Dedifferentiated amniotic fluid mesenchymal stem cell (primary cell): Measurements from ENCODE around the gene F2R.
"Not testable (repeated sequence)": the region's sequence is repeated elsewhere in the genome, so short reads cannot be mapped to it uniquely, and the experiment has no call there.

Source experiments
- DNase-seq: peaks from one replicate; pipeline ENCODE4 v3.0.0-alpha.2; 2016; ENCODE audit errors: extremely low spot score

F2R gene

DNA sequence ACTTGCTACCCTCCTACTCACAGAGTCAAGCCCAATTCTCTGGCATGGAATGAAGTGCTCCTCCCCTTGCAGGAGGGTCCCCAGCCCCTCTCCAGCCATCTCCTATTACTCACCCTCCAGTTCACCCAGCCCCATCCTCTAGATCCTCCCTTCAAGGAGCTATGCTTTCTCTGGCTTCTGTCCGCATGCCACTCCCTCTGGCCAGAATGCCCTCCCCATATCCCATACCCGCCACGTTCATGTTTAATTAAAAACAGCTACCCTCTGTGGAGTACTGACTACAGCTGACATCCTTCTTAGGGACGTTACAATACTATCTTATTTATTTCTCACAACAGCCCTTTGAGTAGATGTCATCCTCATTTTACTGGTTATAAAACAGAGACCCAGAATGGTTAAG, 3.0 kb downstream of the F2R start:
- DNase-seq = no peak

DNA sequence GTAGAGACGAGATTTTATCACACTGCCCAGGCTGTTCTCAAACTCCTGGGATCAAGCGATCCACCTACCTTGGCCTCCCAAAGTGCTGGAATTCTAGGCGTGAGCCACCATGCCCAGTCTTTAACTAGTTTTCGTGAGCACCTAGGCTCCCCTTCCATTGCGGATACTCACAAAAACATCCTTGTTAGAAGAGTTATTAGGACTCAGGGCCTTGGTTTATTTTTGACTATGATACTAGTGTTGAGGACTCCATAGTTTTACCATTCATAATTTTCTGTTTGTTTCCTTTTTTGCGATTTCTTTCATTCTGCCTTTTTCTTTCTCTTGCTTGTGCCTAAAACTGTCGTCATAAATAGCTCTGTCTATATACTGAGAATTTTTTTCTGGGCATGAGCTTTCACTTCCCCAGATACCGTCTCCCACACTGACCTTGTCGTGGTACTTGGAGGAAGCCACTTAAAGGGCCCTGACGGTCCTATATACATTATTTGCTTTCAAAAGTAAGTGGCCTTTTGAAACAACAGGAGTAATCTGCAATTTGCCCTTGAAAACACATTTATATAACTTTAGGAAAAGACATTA, 5.2 kb downstream of the F2R start:
- DNase-seq = no peak

DNA sequence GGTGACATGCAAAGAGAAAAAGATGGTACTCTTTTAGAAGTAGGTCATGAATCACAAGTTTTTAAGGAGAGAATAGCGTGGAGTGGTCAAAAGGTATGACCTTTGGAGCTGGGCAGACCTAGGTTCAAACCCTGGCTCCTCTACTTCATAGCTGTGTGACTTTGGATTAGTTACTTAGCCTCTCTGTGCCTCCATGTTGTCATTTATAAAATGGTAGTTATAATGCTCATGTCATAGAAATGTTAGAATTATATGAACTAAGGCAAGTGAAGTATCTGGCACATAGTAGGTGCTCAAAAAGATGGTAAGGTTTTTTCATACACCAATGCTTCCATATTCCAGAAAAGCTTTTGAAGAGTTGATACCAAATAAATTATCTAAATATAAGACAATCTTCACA, 7.3 kb downstream of the F2R start:
- no peak for DNase-seq

DNA sequence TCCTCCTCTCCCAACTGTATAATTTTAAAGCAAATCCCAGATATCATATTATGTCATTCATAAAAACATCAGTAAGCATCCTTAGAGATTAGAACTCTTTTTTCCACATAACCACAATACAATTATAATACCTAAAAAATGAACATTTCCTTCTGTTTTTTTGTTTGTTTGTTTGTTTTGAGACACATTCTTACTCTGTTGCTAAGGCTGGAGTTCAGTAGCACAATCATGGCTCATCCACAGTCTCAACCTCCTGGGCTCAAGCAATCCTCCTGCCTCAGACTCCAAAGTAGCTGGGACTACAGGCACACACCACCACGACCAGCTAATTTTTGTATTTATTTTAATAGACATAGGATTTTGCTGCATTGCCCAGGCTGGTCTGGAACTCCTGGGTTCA, 8.0 kb downstream of the F2R start:
- no peak for DNase-seq

DNA sequence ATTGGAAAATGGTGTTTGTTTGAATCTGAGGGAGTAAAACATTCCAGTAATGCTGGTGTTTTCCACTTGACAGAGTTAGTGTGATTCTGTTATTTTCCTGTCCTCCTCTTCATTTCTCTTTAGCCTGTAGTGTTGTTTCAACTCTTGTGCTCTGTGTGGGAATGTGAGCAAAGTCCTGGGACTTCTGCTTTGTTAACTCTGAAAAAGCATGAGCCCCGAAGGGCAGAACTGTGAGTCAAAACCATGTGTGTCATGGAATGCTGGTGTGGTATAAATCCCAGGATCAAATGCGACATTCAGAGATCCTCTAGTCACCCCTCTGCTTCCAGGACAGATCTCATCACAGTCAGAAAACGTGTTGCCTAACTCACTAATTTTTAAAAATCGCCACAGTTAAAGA, 8.9 kb downstream of the F2R start:
- peak; percentile 21 for DNase-seq

DNA sequence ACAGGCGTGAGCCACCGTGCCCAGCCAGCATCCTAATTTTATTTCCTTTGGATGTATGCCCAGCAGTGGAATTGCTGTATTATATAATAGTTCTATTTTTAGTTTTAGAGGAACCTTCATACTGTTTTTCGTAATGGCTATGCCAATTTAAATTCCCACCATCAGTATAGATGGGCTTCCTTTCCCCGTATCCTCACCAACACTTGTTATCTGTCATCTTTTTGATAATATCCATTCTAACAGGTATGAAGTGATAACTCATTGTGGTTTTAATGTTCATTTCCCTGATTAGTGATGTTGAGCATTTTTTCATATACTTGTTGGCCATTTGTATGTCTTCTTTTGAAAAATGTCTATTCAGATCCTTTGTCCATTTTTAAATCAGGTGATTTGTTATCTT, 13.0 kb downstream of the F2R start:
- DNase-seq = no peak

DNA sequence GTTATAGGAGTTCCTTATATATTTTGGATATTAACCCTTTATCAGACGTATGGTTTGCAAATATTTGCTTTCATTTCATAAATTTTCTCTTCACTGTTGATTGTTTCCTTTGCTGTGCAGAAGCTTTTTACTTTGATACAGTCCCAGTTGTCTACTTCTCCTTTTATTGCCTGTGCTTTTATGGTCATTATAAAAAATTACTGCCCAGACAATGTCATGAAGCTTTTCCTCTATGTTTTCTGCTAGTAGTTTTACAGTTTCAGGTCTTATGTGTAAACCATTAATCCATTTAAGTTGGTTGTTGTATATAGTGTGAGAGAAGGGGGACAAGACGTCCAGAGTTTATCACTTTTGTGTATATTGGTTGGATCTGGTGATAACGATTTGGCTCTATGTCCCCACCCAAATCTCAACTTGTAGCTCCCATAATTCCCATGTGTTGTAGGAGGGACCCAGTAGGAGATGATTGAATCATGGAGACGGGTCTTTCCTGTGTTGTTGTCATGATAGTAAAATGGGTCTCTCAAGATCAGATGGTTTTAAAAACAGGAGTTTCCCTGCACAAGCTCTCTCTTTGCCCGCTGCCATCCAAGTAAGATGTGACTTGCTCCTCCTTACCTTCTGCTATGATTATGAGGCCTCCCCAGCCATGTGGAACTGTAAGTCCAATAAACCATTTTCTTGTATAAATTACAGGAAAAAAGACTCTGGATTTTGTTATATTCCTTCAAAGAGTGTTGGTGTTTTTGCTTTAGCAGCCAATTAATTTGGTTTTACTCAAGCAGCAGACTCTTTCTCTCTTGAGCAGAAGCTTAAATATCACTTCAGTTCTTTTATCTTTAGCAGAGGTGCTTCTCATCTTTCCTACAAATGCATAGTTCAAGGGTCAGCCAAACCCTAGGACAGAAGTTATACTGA, 13.7 kb downstream of the F2R start:
- DNase-seq = no peak

DNA sequence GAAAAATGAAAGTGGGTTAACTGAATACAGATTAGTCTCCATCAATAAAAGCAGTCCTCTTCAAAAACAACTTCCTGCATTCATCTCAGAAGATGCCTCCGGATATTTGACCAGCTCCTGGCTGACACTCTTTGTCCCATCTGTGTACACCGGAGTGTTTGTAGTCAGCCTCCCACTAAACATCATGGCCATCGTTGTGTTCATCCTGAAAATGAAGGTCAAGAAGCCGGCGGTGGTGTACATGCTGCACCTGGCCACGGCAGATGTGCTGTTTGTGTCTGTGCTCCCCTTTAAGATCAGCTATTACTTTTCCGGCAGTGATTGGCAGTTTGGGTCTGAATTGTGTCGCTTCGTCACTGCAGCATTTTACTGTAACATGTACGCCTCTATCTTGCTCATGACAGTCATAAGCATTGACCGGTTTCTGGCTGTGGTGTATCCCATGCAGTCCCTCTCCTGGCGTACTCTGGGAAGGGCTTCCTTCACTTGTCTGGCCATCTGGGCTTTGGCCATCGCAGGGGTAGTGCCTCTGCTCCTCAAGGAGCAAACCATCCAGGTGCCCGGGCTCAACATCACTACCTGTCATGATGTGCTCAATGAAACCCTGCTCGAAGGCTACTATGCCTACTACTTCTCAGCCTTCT, 16.6 kb downstream of the F2R start:
- DNase-seq = no peak

DNA sequence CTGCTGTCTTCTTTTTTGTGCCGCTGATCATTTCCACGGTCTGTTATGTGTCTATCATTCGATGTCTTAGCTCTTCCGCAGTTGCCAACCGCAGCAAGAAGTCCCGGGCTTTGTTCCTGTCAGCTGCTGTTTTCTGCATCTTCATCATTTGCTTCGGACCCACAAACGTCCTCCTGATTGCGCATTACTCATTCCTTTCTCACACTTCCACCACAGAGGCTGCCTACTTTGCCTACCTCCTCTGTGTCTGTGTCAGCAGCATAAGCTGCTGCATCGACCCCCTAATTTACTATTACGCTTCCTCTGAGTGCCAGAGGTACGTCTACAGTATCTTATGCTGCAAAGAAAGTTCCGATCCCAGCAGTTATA, 17.1 kb downstream of the F2R start:
- DNase-seq = no peak

DNA sequence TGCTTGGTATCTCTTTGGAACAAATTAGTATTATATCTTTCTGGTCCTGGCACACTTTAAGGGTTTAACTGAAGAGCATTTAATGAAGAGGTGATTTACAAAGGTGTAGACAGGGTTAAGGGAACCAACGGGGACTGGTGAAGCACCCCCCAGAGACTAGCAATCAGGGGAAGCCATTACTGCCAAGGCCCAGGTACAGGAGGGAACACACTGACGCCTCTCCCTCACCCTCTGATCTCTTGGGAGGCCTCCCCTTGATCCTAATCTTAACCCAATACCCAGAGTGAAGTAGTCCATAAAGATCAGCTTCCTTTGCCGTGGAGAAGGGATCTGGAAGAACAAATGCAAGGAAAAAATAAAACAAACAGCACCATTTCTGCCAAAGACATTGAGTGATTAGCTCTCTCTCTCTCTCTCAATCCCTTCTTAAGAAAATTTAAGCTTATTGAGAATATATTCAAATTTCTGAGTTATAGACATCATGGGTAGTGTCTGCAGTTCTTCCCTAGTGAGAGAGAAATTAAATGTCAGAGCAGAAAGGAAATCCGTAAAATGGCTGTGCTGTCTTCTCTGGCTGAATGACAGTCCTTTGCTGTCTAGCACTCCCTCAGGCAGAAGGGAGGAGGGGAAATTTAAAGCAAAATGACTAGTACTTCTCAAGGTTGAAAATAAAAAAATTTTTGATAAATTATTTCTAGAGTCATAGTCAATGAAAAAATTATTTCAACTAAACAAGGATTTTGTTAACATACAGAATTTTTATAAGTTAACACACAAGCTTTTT, 20.0 kb downstream of the F2R start:
- DNase-seq = no peak

DNA sequence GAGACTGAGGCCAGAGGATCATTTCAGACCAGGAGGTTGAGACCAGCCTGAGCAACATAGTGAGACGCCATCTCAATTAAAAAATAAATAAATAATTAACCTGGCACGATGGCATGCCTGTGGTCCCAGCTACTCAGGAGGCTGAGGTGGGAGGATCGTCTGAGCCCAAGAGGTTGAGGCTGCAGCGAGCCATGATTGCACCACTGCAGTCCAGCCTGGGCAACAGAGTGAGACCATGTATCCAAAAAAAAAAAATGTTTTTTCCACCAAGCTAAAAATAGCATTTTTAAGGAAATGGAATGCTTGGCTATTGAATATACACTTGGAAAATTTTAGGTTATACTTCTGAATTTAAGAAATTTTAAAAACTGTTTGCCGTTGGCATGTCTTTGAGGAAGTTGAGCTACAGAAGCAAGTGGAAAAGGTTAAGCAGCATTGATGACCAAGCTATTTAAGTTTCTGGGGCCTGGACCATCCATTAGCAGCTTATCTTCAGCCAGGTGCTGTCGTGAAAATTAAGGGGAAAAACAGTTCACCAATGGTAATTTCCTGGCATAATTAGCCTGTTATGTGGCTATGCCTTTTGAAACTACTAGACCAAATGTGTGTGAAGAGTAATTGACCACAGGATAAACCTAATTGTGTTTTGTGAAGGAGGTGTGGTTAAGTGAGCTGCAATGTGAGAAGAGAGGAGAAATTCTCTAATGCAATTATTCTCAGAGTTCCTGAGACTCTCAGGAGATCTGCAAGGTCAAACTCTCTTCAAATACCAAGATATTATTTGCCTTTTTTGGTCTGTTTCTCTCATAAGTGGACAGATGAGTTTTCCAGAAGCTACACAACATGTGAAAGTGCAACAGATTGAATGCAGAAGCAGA, 21.0 kb downstream of the F2R start:
- no peak for DNase-seq

DNA sequence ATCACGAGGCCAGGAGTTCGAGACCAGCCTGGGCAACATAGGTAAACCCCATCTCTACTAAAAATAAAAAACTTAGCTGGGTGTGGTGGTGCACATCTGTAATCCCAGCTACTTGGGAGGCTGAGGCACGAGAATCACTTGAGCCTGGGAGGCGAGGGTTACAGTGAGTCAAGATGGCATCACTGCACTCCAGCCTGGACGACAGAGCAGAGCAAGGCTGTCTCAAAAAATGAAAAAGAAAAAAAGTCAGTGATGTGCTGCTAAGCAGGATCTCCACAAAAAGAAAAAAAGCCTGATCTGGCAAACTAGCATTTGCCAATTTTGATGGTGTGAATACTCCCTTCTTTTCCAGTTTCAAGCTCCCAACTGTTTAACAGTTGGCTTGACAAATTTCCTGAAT, 21.9 kb downstream of the F2R start:
- DNase-seq = no peak

DNA sequence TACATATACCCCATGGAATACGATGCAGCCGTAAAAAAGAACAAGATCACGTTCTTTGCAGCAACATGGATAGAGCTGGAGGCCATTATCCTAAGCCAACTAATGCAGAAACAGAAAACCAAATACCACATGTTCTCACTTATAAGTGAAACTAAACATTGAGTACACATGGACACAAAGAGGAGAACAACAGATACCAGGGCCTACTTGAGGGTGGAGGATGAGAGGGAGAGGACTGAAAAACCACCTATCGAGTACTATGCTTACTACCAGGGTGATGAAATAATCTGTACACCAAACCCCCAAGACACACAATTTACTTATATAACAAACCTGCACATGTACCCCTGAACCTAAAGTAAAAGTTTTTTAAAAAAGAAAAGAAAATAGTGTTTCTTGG, 25.6 kb downstream of the F2R start:
- not testable (repeated sequence) for DNase-seq

DNA sequence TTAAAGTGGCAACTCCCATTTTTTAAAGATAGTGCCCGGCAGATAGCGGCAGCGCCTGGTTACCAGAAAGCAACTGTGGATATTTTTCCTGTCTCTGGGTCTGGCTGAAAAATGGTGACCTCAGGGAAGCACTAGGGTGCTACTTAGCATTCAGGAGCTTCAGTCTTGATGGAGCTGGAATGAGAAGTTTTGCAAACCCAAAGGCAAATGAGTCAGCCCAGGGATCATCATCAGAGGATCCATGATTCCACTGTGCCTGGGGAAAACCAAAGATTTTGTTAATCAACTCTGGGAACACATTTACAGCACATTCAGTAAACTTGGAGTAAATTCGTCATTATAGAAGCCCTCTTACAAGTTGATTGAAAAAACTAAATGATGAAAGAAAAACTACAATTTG, 26.7 kb downstream of the F2R start:
- no peak for DNase-seq

DNA sequence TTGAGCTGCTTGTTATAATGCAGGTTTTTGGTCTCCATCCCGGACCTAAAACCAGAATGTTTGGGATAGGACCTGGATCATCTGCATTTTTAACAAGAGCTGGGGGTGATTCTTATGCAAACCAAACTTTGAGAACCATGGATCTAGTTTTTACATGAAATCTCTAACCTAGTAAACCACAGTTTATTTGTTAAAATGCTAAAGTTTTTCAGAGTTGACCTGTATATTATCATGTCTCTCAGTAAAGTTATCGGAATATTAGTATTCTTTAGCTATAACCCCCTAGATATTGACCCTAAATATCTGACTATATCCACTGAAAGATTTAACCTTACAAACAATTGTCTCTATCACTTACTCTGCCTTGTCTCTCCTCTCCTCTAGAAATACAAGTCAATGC, 28.7 kb downstream of the F2R start:
- no peak for DNase-seq

DNA sequence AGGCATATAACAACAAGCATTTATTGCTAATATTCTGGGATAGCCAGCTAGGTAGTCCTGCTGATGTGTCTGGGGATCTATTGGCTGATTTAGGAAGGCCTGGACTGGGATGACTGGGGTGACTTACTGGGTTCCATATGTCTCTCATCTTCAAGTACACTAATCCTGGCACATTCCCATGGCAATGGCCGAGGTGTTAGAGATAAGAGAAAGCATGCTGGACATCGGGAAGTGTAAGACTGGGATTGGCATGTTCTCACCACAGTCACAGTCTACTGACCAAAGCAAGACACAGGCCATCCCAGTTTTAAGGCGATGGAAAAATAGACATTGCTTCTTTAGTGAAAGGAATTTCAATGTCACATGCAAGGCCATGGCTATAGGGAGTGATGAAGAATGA, 29.7 kb downstream of the F2R start:
- no peak for DNase-seq

DNA sequence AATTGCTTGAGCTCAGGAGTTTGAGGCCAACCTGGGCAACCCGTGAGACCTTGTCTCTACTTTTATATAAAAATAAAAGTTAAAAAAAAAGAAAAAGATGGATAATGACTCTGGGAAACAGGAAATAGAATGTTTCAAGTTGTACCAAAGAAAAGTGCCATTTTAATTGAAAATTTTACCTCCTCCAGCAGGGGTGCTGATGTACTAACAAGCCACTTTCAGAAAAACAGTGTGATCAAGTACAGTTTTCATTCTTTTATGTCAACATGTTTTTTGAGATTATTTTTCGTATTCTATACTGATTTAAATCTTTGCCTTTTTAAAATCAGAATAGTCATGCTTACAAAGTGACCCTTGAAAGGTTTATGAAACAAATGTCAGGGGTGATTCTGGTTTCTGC, 30.8 kb downstream of the F2R start:
- no peak for DNase-seq

DNA sequence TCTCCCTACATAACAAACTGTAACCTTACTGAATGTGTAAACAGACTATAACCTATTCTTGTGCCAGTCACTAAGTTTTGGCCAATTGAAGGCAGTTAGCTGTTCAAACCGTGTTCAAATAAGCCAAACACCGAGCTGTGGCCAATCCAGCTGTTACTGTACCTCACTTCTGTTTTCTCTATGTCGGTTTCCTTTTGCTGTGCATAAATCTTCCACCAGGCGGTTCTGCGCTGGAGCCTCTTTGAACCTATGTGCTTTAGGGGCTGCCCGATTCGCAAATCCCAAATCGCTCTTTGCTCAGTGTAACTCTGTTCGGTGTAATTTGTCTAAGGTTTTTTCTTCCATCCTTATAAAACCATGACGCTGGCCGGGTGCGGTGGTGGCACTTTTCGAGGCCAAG, 31.8 kb downstream of the F2R start:
- no peak for DNase-seq

DNA sequence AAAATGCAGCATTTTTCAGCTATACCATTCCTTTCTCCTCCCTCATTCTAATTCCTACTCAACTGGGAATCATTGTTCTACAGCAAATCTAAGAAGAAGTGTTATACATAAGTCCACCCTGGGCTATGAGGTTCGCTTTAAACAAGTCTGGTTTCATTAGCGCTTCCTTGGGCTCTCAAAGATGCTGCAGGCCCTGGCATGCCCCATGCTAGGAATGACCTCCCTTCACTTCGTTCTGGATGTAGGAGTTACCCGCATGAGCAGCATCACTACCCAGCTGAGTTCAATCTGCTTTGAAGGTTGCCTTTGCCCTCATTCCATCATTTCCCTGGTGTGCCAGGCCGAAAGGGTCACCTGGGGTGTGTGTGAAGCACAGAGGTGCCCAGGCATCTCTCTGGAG, 35.4 kb downstream of the F2R start:
- DNase-seq = no peak

DNA sequence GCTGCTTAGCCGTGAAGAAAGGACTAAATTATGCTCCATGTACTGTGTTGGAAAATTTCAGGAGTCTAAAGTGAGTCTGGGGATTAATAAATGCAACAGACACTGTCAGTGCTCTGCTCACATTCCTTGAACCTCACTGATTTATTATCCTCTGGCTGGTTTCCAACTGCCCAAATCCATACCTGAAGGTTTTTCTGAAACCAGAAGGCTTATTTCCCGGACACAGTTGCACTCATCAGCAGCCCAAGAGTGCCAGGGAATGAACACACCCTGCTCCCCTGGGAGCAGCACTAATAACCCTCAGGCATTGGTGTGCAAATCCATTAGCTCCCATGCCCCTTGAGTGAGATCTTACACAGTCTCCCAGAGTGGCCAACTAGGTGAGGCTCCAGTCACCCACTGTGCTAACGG, 38.7 kb downstream of the F2R start:
- no peak for DNase-seq
